ENCODE results near the gene TBC1D2. TPM values are rescaled to one million over a fixed set of nuclear protein-coding genes. Genes with fewer than 3 reads are reported as not detected.

The TBC1D2 gene
- total and polyA plus RNA-seq, 8 donors, result 14.4 to 107 (median 21.0) TPM

- DNase-seq (no peak), ATAC-seq (peak; percentile 12)
- Histone ChIP-seq H3K27ac (peak overlapping the region; percentile 98 to 99), H3K27me3 (no peaks in the 10 kb centered on the region), H3K36me3 (peaks cover 0 to 33% of the 10 kb centered on the region in 2 donors), H3K4me1 (peaks cover 30 to 72% of the 10 kb centered on the region in 2 donors), H3K4me3 (peak overlapping the region in 1 of 2 donors; percentile 96), H3K9me3 (no peaks in the 10 kb centered on the region)
- TF ChIP-seq, protein P1, sequence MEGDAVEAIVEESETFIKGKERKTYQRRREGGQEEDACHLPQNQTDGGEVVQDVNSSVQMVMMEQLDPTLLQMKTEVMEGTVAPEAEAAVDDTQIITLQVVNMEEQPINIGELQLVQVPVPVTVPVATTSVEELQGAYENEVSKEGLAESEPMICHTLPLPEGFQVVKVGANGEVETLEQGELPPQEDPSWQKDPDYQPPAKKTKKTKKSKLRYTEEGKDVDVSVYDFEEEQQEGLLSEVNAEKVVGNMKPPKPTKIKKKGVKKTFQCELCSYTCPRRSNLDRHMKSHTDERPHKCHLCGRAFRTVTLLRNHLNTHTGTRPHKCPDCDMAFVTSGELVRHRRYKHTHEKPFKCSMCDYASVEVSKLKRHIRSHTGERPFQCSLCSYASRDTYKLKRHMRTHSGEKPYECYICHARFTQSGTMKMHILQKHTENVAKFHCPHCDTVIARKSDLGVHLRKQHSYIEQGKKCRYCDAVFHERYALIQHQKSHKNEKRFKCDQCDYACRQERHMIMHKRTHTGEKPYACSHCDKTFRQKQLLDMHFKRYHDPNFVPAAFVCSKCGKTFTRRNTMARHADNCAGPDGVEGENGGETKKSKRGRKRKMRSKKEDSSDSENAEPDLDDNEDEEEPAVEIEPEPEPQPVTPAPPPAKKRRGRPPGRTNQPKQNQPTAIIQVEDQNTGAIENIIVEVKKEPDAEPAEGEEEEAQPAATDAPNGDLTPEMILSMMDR (IDR thresholded peaks at IDR 0.05), result no peak
- intact Hi-C loops (cut with DNase I), result no loop called here
These were observed 1.9 kb downstream of the TBC1D2 start for GRCh38 chr9:98253565-98253964.

DNA sequence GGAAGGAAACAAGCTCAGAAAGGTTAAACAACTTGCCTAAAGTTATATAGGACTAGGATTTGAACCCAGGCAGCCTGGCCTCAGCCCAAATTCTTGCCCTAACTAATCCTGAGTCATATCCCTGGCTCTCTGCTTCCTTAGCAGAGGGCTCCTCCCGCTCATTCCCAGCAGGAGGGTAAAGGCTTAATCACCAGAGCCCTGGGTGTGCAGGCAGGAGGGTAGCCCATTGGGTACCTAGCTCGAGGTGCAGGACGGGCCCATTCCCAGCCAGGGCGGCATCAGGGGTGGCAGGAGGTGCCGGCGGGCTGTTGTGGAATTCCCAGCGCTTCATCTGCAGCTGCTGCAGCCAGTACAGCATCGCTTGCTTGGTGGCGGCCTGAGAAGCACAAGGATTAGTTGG, 3.9 kb downstream of the TBC1D2 start:
- Histone ChIP-seq H3K4me1 (peaks cover 36 to 83% of the 10 kb centered on the region in 2 donors), H3K36me3 (peaks cover 0 to 41% of the 10 kb centered on the region in 2 donors), H3K4me3 (peak overlapping the region in 1 of 2 donors; percentile 96), H3K27ac (peak overlapping the region; percentile 87 to 99), H3K27me3 (no peaks in the 10 kb centered on the region), H3K9me3 (no peaks in the 10 kb centered on the region)
- TF ChIP-seq, protein P1 (IDR thresholded peaks at IDR 0.05), result no peak
- no peak for ATAC-seq
- intact Hi-C loops (cut with DNase I), result no loop called here
- DNase-seq, result peak in 1 of 4 donors; percentile 82

GRCh38 chr9:98249771-98250170, 5.7 kb downstream of the TBC1D2 start:
- H3K9me3 ChIP-seq, result no peaks in the 10 kb centered on the region
- peaks cover 37 to 86% of the 10 kb centered on the region in 2 donors for H3K4me1 ChIP-seq
- H3K27ac ChIP-seq, result peak overlapping the region; percentile 87 to 99
- no peak overlapping the region for H3K4me3 ChIP-seq
- no peaks in the 10 kb centered on the region for H3K27me3 ChIP-seq
- DNase-seq (no peak), ATAC-seq (peak; percentile 14)
- H3K36me3 ChIP-seq, result peaks cover 0 to 51% of the 10 kb centered on the region in 2 donors
- TF ChIP-seq, protein P1 (IDR thresholded peaks at IDR 0.05), result no peak
- intact Hi-C loops (cut with DNase I), result no loop called here

DNA sequence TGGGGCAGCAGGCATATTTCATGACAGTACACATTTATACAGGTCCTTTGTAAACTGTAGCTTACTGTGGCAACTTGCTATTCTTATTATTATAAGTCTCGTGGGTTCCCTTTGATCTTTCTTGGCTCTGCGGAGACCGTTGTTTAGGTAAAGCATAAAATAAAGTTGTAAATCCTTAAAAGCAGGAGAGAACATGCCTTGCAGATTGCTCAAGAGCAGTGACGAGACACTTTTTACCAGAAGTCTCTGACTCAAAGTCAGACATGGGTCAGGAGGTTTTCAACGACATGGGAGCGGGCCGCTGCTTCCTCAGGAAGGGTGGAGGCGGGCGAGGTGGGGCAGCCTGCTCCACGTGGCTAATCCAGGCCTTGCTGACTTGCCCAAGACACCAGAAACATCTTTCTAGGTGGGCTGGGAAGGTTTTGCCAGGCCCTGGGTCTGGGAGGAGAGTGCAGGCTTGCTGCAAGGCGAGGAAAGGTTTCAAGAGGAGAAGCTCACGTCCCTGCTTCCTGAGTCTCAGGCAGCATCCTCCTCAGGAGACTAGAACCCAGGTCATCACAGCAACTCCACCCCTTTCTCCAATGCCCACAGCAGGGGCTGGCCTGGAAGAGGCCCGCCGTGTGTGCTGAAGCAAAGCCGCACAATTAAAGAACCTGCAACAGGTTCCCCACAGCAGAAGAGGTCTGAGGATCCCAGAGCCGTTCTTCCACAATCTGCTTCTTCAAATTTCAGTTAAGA, 6.5 kb downstream of the TBC1D2 start:
- peak overlapping the region in 1 of 2 donors; percentile 13 for H3K4me3 ChIP-seq
- H3K9me3 ChIP-seq, result no peaks in the 10 kb centered on the region
- peak overlapping the region; percentile 87 to 99 for H3K27ac ChIP-seq
- H3K36me3 ChIP-seq, result peaks cover 0 to 57% of the 10 kb centered on the region in 2 donors
- DNase-seq (peak in 3 of 4 donors; percentile 10 to 96 (median 94)), ATAC-seq (peak; percentile 65)
- TF ChIP-seq, protein P1 (IDR thresholded peaks at IDR 0.05), result no peak
- no peaks in the 10 kb centered on the region for H3K27me3 ChIP-seq
- H3K4me1 ChIP-seq, result peaks cover 40 to 86% of the 10 kb centered on the region in 2 donors
- intact Hi-C loops (cut with DNase I), result no loop called here

GRCh38 chr9:98247831-98248657, 7.4 kb downstream of the TBC1D2 start:
- Histone ChIP-seq H3K27me3 (no peaks in the 10 kb centered on the region), H3K4me1 (peaks cover 39 to 83% of the 10 kb centered on the region in 2 donors), H3K4me3 (peak overlapping the region in 1 of 2 donors; percentile 13), H3K27ac (peak overlapping the region; percentile 87 to 99), H3K36me3 (peaks cover 0 to 65% of the 10 kb centered on the region in 2 donors), H3K9me3 (no peaks in the 10 kb centered on the region)
- ATAC-seq (no peak), DNase-seq (no peak)
- intact Hi-C loops (cut with DNase I), result no loop called here
- TF ChIP-seq, protein P1 (IDR thresholded peaks at IDR 0.05), result no peak

All from left lung (tissue), 10 donors.